NCI-H2081 (cell line): ENCODE measurements around the gene ADPRHL1.

Experiments
- DNase-seq, 2 experiments: peaks; one replicate each; lab custom pipeline; 2025; lab: John Stamatoyannopoulos, UW

ADPRHL1 gene

DNA sequence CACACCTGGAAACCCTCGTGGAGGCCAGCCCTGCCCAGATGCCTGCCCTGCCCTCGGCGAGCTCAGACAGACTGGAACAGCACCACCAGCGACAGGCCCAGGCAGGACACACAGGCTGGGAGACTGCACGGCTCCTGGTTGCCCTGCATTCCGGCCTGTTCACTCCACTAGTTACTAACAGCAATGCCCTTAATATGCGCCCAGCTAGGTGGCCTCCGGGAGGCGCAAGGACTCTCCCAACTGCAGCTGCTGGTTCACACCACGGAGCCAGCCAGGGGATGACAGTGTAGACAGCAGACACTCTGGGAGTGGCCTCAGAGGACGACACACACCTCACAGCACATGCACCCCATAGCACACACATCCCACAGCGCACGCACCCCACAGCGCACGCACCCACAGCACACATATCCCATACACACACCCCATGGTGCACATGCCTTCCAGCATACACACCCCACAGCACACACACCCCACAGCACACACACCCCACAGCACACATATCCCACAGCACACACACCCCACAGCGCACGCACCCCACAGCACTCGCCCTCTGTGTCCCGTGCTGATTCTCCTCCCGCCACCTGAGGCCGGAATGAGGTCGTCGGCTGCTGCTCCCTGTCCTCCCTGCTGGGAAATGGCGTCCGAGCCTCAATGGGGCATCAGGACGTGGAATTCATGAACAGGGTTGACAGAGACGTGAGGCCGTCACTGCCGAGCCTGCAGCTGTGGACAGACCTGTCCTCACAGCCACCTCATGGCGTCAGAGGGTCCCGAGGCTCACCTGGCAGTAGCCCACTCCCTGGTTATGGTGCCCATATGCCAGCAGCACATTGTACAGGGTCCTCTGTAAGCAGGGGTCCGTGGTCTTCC lies 103.0 kb downstream of the ADPRHL1 start:
- DNase-seq: no peak
